OCI-LY7 (cell line): ENCODE results near the gene XRCC3.

Source experiments
- CTCF ChIP-seq: fragments of 200-600 bp; sonication (generic); conservative IDR thresholded peaks from 2 replicates; pipeline ENCODE4 v1.5.1; 2014; ENCODE audit warnings: mild to moderate bottlenecking, antibody characterized with exemption, low read length, moderate library complexity, mixed read lengths
- EZH2phosphoT487 ChIP-seq: fragments of 200-600 bp; sonication (generic); IDR thresholded peaks from 2 replicates; pipeline ENCODE4 v1.6.1; 2018; ENCODE audit warnings: low read depth, borderline replicate concordance, mild to moderate bottlenecking, mixed run types, antibody characterized with exemption, low read length, moderate library complexity, mixed read lengths

GRCh38 chr14:103714063-103714724, 1.1 kb downstream of the XRCC3 start:
- 0 out of 2 replicates have a peak, but pooled peaks have one; percentile 18 for TF ChIP-seq CTCF
- no peak for TF ChIP-seq EZH2phosphoT487
